ENCODE measurements around the gene TMEM178B. TPM values are rescaled to one million over a fixed set of nuclear protein-coding genes. Genes with fewer than 3 reads are reported as not detected.
"Not testable (repeated sequence)": the region's sequence is repeated elsewhere in the genome, so short reads cannot be mapped to it uniquely, and the experiment has no call there.

The TMEM178B gene
- polyA plus RNA-seq, 3 donors = 0.11 to 0.43 (median 0.18) TPM

GRCh38 chr7:141304291-141304690, 230.4 kb downstream of the TMEM178B start:
- H3K27ac ChIP-seq (ENCODE audit: low read depth, low read length) = no peak overlapping the region
- 72 to 81% (median 77%) methylated on average over 1 to 2 of the region's 2 CpGs for WGBS, 3 donors

GRCh38 chr7:141306081-141306480, 232.2 kb downstream of the TMEM178B start:
- 67 to 81% (median 74%) methylated on average over 4 of the region's 4 CpGs for WGBS, 3 donors
- H3K27ac ChIP-seq (ENCODE audit: low read depth, low read length) = no peak overlapping the region

- WGBS, 3 donors = 72 to 86% (median 83%) methylated on average over 2 of the region's 2 CpGs
Measured at GRCh38 chr7:141312395-141312794, 238.5 kb downstream of the TMEM178B start.

GRCh38 chr7:141312828-141313521, 239.1 kb downstream of the TMEM178B start:
- H3K27ac ChIP-seq (ENCODE audit: low read depth, low read length) = no peak overlapping the region
- 48 to 53% (median 51%) methylated on average over 2 of the region's 2 CpGs for WGBS, 3 donors

More at GRCh38 chr7:141312395-141312794, 238.5 kb downstream of the TMEM178B start:
- no peak overlapping the region for H3K27ac ChIP-seq (ENCODE audit: low read depth, low read length)

- 69 to 73% (median 73%) methylated on average over 5 of the region's 5 CpGs for WGBS, 3 donors
- H3K27ac ChIP-seq (ENCODE audit: low read depth, low read length) = no peak overlapping the region
Measured at GRCh38 chr7:141313896-141314295, 240.0 kb downstream of the TMEM178B start.

- no peak overlapping the region for H3K27ac ChIP-seq (ENCODE audit: low read depth, low read length)
- WGBS, 3 donors = 83 to 94% (median 91%) methylated on average over 3 of the region's 3 CpGs
Measured at GRCh38 chr7:141317033-141317585, 243.2 kb downstream of the TMEM178B start.

- no peak overlapping the region for H3K27ac ChIP-seq (ENCODE audit: low read depth, low read length)
- WGBS, 3 donors = 75 to 91% (median 82%) methylated on average over 3 of the region's 3 CpGs
Measured at GRCh38 chr7:141320287-141320686, 246.4 kb downstream of the TMEM178B start.

- 76 to 85% (median 83%) methylated on average over 6 of the region's 6 CpGs for WGBS, 3 donors
- no peak overlapping the region for H3K27ac ChIP-seq (ENCODE audit: low read depth, low read length)
Measured at GRCh38 chr7:141322383-141322782, 248.5 kb downstream of the TMEM178B start.

GRCh38 chr7:141323826-141324225, 250.0 kb downstream of the TMEM178B start:
- 71 to 89% (median 81%) methylated on average over 4 of the region's 4 CpGs for WGBS, 3 donors
- no peak overlapping the region for H3K27ac ChIP-seq (ENCODE audit: low read depth, low read length)

- WGBS, 3 donors = 55 to 70% (median 69%) methylated on average over 3 of the region's 3 CpGs
- H3K27ac ChIP-seq (ENCODE audit: low read depth, low read length) = no peak overlapping the region
Measured at GRCh38 chr7:141324870-141325269, 251.0 kb downstream of the TMEM178B start.

GRCh38 chr7:141325275-141325674, 251.4 kb downstream of the TMEM178B start:
- H3K27ac ChIP-seq (ENCODE audit: low read depth, low read length) = no peak overlapping the region
- 24 to 26% (median 24%) methylated on average over 2 of the region's 2 CpGs for WGBS, 3 donors

GRCh38 chr7:141328290-141328689, 254.4 kb downstream of the TMEM178B start:
- 53 to 65% (median 54%) methylated on average over 2 of the region's 2 CpGs for WGBS, 3 donors
- H3K27ac ChIP-seq (ENCODE audit: low read depth, low read length) = no peak overlapping the region

- WGBS, 3 donors = 75 to 91% (median 85%) methylated on average over 2 of the region's 2 CpGs
- not testable (repeated sequence) for H3K27ac ChIP-seq (ENCODE audit: low read depth, low read length)
Measured at GRCh38 chr7:141330285-141330684, 256.4 kb downstream of the TMEM178B start.

- H3K27ac ChIP-seq (ENCODE audit: low read depth, low read length) = no peak overlapping the region
- 77 to 83% (median 79%) methylated on average over 4 of the region's 4 CpGs for WGBS, 3 donors
Measured at GRCh38 chr7:141333459-141333858, 259.6 kb downstream of the TMEM178B start.

GRCh38 chr7:141335164-141335563, 261.3 kb downstream of the TMEM178B start:
- WGBS, 3 donors = 84 to 94% (median 92%) methylated on average over 4 of the region's 4 CpGs
- H3K27ac ChIP-seq (ENCODE audit: low read depth, low read length) = no peak overlapping the region

- H3K27ac ChIP-seq (ENCODE audit: low read depth, low read length) = no peak overlapping the region
- 27 to 51% (median 36%) methylated on average over 1 of the region's 1 CpG for WGBS, 3 donors
Measured at GRCh38 chr7:141339603-141340002, 265.7 kb downstream of the TMEM178B start.

- no peak overlapping the region for H3K27ac ChIP-seq (ENCODE audit: low read depth, low read length)
- 65 to 71% (median 70%) methylated on average over 4 of the region's 4 CpGs for WGBS, 3 donors
Measured at GRCh38 chr7:141340991-141341390, 267.1 kb downstream of the TMEM178B start.

- WGBS, 3 donors = 84 to 90% (median 88%) methylated on average over 16 of the region's 16 CpGs
- no peak overlapping the region for H3K27ac ChIP-seq (ENCODE audit: low read depth, low read length)
Measured at GRCh38 chr7:141342621-141343408, 269.0 kb downstream of the TMEM178B start.

Data from adipose tissue (tissue), 3 donors.